Gastroesophageal sphincter (tissue), 4 donors: ENCODE data around the gene KANSL1L. TPM values are rescaled to one million over a fixed set of nuclear protein-coding genes. Genes with fewer than 3 reads are reported as not detected.

Source experiments
- ATAC-seq: fragments of 150-250 bp; one replicate; pipeline ENCODE4 v1.9.1; 2016; ENCODE audit warnings: mild to moderate bottlenecking, moderate library complexity
- H3K27ac ChIP-seq, 4 donors: fragments of 200-600 bp; sonication (generic) in 3 of 4; 1 replicate in 3 of 4; 2 replicates in 1 of 4; pipeline ENCODE4 v1.5.1; 2016 to 2019
- H3K27me3 ChIP-seq: fragments of 200-600 bp; sonication (generic); one replicate; pipeline ENCODE4 v1.5.1; 2019
- H3K36me3 ChIP-seq, 2 donors: fragments of 200-600 bp; sonication (generic); one replicate each; pipeline ENCODE4 v1.5.1; 2019; ENCODE audit warnings: control low read depth in 1 of 2
- H3K4me1 ChIP-seq, 3 donors: fragments of 200-600 bp; sonication (generic); 1 replicate in 2 of 3; 2 replicates in 1 of 3; pipeline ENCODE4 v1.5.1; 2016 to 2019; ENCODE audit warnings: control low read depth in 2 of 3
- H3K4me3 ChIP-seq, 2 donors: fragments of 200-600 bp; sonication (generic); one replicate each; pipeline ENCODE4 v1.5.1; 2019; ENCODE audit warnings: mild to moderate bottlenecking in 1 of 2, moderate library complexity in 1 of 2
- H3K9me3 ChIP-seq, 3 donors: fragments of 200-600 bp; sonication (generic); one replicate each; pipeline ENCODE4 v1.5.1; 2017 to 2019; ENCODE audit warnings: control low read depth in 2 of 3
- CTCF ChIP-seq, 4 experiments: fragments of 200-600 bp in 2 of 4; fragments of 450-650 bp in 2 of 4; sonication (generic) in 1 of 4; IDR thresholded peaks; one replicate each; pipeline ENCODE4 v1.5.1; 2017 to 2019; ENCODE audit warnings: antibody characterized with exemption in 4 of 4, mild to moderate bottlenecking in 2 of 4, moderate library complexity in 2 of 4
- EP300 ChIP-seq: sonication (generic); formaldehyde crosslinking; IDR thresholded peaks from one replicate; pipeline ENCODE4 v1.6.1; 2017; ENCODE audit warnings: antibody characterized with exemption, mild to moderate bottlenecking
- POLR2A ChIP-seq, 2 donors: fragments of 450-650 bp; IDR thresholded peaks; one replicate each; pipeline ENCODE4 v1.6.1; 2017; ENCODE audit warnings: antibody characterized with exemption in 2 of 2, mild to moderate bottlenecking in 2 of 2, moderate library complexity in 1 of 2
- POLR2AphosphoS5 ChIP-seq: sonication (generic); formaldehyde crosslinking; IDR thresholded peaks from one replicate; pipeline ENCODE4 v1.6.1; 2017; ENCODE audit warnings: antibody characterized with exemption
- WGBS, 2 donors: methylation state at CpG; one replicate each; pipeline ENCODE4 v1.1.5; 2018; ENCODE audit warnings: low coverage in 1 of 2; 5-methylcytosine and 5-hydroxymethylcytosine counted together
- total RNA-seq, 4 donors: library from RNA; depleted of rRNA; stranded (reverse); fragments of >200 nt; gene quantifications; one replicate each; pipeline ENCODE4 v1.1.0, GENCODE V29; 2016

Gene KANSL1L
- total RNA-seq, 4 donors from 2014 or later: 24.2 to 54.6 (median 37.9) TPM

DNA sequence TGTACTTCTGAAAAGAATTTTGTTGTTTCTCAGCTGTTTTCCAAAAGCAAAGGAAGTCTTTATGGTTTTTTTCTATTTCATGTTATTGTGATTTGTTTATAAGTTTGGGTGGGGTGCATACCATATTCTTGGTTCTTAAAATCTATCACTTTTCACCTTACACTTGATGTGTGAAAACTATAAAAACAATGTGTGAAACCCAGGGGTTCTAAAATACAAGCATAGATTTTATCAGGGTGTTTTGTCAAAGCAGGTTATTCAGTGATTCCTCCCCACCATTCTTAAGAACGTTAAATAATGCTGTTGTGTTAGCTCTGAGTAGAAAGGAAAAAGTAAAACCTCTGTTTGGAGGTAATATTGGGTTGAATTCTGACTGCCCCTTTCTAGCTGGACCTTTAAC is 151.1 kb downstream of the KANSL1L start:
- Histone ChIP-seq H3K27ac (no peak overlapping the region), H3K4me1 (peaks cover 0 to 9% (median 0%) of the 10 kb centered on the region in 3 donors), H3K36me3 (peaks cover 0 to 97% of the 10 kb centered on the region in 2 donors), H3K9me3 (no peaks in the 10 kb centered on the region), H3K4me3 (no peak overlapping the region), H3K27me3 (no peaks in the 10 kb centered on the region)
- no peak for ATAC-seq
- 79% methylated on average over 1 of the region's 1 CpG; no CpG with 5 or more reads in 1 of the 2 donors for WGBS, 2 donors
- TF ChIP-seq EP300 (no peak), POLR2A (IDR thresholded peaks at IDR 0.05) (no peak), POLR2AphosphoS5 (no peak), CTCF (IDR thresholded peaks at IDR 0.05) (no peak)

DNA sequence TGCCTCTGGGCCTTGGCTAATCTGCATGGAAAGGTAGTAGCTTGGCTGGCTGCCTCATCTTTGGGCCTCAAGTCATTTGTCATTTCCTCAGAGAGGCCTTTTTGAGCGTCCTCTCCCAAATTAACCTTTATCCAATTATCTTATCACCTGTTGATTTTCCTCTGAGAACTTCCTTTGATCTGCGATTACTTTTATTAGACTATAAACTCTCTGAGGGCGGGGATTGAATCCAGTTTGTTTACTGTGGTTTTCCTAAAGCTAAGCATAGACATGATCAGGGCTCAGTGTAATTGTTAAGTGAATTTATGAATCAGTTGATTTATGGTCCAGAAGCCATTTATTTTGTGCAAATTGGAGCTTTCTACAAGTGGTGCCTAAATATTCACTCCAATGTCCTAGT is 161.3 kb downstream of the KANSL1L start:
- H3K36me3 ChIP-seq: peaks cover 0 to 57% of the 10 kb centered on the region in 2 donors
- no peaks in the 10 kb centered on the region for H3K9me3 ChIP-seq
- no peaks in the 10 kb centered on the region for H3K27me3 ChIP-seq
- WGBS, 2 donors: 79 to 82% methylated on average over 3 of the region's 3 CpGs
- ATAC-seq: no peak
- no peak for TF ChIP-seq POLR2AphosphoS5
- TF ChIP-seq EP300: no peak
- TF ChIP-seq CTCF (IDR thresholded peaks at IDR 0.05): no peak
- TF ChIP-seq POLR2A (IDR thresholded peaks at IDR 0.05): no peak
- no peak overlapping the region for H3K4me3 ChIP-seq
- peaks cover 0 to 29% (median 14%) of the 10 kb centered on the region in 3 donors for H3K4me1 ChIP-seq
- H3K27ac ChIP-seq: no peak overlapping the region

- no peak for ATAC-seq
- 68 to 72% methylated on average over 6 of the region's 6 CpGs for WGBS, 2 donors
- Histone ChIP-seq H3K27ac (no peak overlapping the region), H3K4me3 (no peak overlapping the region), H3K4me1 (peaks cover 3 to 36% (median 17%) of the 10 kb centered on the region in 3 donors), H3K9me3 (no peaks in the 10 kb centered on the region), H3K27me3 (no peaks in the 10 kb centered on the region), H3K36me3 (peaks cover 0 to 50% of the 10 kb centered on the region in 2 donors)
- no peak for TF ChIP-seq EP300
- no peak for TF ChIP-seq POLR2A (IDR thresholded peaks at IDR 0.05)
- no peak for TF ChIP-seq POLR2AphosphoS5
- no peak for TF ChIP-seq CTCF (IDR thresholded peaks at IDR 0.05)
Measured at GRCh38 chr2:210009126-210009525, 162.1 kb downstream of the KANSL1L start.

GRCh38 chr2:210007895-210008294 is 163.3 kb downstream of the KANSL1L start:
- no peak for TF ChIP-seq POLR2A (IDR thresholded peaks at IDR 0.05)
- no peak for ATAC-seq
- H3K4me1 ChIP-seq: peaks cover 5 to 49% (median 23%) of the 10 kb centered on the region in 3 donors
- 57 to 85% methylated on average over 1 to 2 of the region's 2 CpGs for WGBS, 2 donors
- H3K27ac ChIP-seq: no peak overlapping the region
- H3K4me3 ChIP-seq: no peak overlapping the region
- no peaks in the 10 kb centered on the region for H3K27me3 ChIP-seq
- no peaks in the 10 kb centered on the region for H3K9me3 ChIP-seq
- peaks cover 0 to 42% of the 10 kb centered on the region in 2 donors for H3K36me3 ChIP-seq

DNA sequence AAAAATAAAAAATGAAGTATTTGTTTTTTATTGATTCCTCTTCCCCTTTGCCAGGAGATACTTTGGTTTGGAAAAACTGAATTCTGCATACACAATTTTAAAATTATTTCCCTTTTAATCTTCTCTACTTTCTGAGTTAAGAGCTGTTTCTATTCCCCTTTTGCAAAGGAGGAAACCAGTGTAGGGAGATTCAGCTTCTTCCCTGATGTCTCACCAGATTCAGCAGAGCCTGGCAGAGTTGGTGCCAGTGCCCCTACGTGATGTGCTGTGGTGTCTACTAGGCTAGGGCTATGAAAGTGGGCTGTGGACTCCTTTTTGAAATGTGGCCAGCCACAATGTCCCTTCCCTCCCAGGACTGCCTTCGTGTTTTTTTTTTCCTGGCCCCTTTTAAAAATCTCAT is 166.3 kb downstream of the KANSL1L start:
- WGBS, 2 donors: 42% methylated on average over 2 of the region's 2 CpGs; no CpG with 5 or more reads in 1 of the 2 donors
- peaks cover 5 to 54% (median 27%) of the 10 kb centered on the region in 3 donors for H3K4me1 ChIP-seq

More for the DNA sequence above, 166.3 kb downstream of the KANSL1L start:
- H3K4me3 ChIP-seq: no peak overlapping the region
- TF ChIP-seq POLR2AphosphoS5 (no peak), EP300 (no peak), CTCF (IDR thresholded peaks at IDR 0.05) (no peak), POLR2A (IDR thresholded peaks at IDR 0.05) (no peak)
- peaks cover 0 to 16% of the 10 kb centered on the region in 2 donors for H3K36me3 ChIP-seq
- ATAC-seq: no peak
- H3K9me3 ChIP-seq: no peaks in the 10 kb centered on the region
- no peak overlapping the region for H3K27ac ChIP-seq
- H3K27me3 ChIP-seq: no peaks in the 10 kb centered on the region
